HepG2 (cell line): ENCODE measurements around the gene RBAK. TPM values are rescaled to one million over a fixed set of nuclear protein-coding genes. Genes with fewer than 3 reads are reported as not detected.
"Not testable (repeated sequence)": the region's sequence is repeated elsewhere in the genome, so short reads cannot be mapped to it uniquely, and the experiment has no call there.

Experiments
- ATAC-seq: fragments of 200-7000 bp; cut with Tn5 transposase; 3 replicates; pipeline ENCODE4 v1.9.1; 2020; ENCODE audit warnings: mild to moderate bottlenecking, moderate library complexity
- BruUV-seq: library from RNA; stranded (reverse); fragments of 400-500 nt; replicated peaks from 2 replicates; lab custom pipeline; 2021; lab: Mats Ljungman, UMichigan
- CTCF ChIA-PET: fragments of 300-600 bp; formaldehyde crosslinking; extraction: SDS; loops from one replicate; lab custom pipeline; 2021; ENCODE audit warnings: low total read pairs, inconsistent platforms, low intra/inter-chr PET ratio; lab: Yijun Ruan, JAX
- POLR2A ChIA-PET: fragments of 350-600 bp; sonication (Branson Sonifier 250); formaldehyde crosslinking; loops from one replicate; lab custom pipeline; 2020; ENCODE audit warnings: antibody characterized with exemption, inconsistent platforms; lab: Yijun Ruan, JAX
- DNase-seq: peaks from one replicate; pipeline ENCODE4 v3.0.0-alpha.2; 2015; ENCODE audit warnings: low spot score
- FAIRE-seq: peaks from 3 replicates; lab custom pipeline; 2011; peaks lifted over from hg19 to GRCh38; lab: Jason Lieb, UNC
- H2AFZ ChIP-seq: one replicate; pipeline ENCODE4 v1.6.1; 2011; ENCODE audit warnings: low read length, inconsistent platforms
- H3K27ac ChIP-seq: fragments of 300-600 bp; 3 replicates; pipeline ENCODE4 v1.8.0; 2011; ENCODE audit warnings: mixed run types, mild to moderate bottlenecking, mixed read lengths, low read length, inconsistent platforms; ENCODE audit not compliant: insufficient read depth; ENCODE audit errors: extremely low read length
- H3K27me3 ChIP-seq, 2 experiments: fragments of 200-600 bp in 1 of 2; 2 replicates in 1 of 2; 3 replicates in 1 of 2; pipeline versions ENCODE4 v1.6.0 to v1.8.0; 2011; ENCODE audit warnings: low read length in 2 of 2, mild to moderate bottlenecking in 2 of 2, moderate library complexity in 2 of 2, inconsistent platforms in 1 of 2; ENCODE audit not compliant: insufficient read depth in 2 of 2, control insufficient read depth in 1 of 2
- H3K36me3 ChIP-seq, 2 experiments: fragments of 200-600 bp in 1 of 2; replicated peaks in 1 of 2; 2 replicates in 1 of 2; 3 replicates in 1 of 2; pipeline versions ENCODE4 v1.5.1 to v1.8.0; 2011; ENCODE audit warnings: low read length in 2 of 2, inconsistent platforms in 1 of 2; ENCODE audit not compliant: insufficient read depth in 2 of 2, control insufficient read depth in 1 of 2
- H3K4me1 ChIP-seq: 2 replicates; pipeline ENCODE4 v1.5.1; 2012; ENCODE audit warnings: low read length, inconsistent platforms; ENCODE audit not compliant: insufficient read depth
- H3K4me2 ChIP-seq: 2 replicates; pipeline ENCODE4 v1.6.0; 2011; ENCODE audit warnings: low read depth, low read length, inconsistent platforms
- H3K4me3 ChIP-seq, 3 experiments: fragments of 200-600 bp in 1 of 3; sonication (generic), shearing (Covaris generic) in 1 of 3; replicated peaks in 1 of 3; 2 replicates each; pipeline ENCODE4 v1.5.1; 2011 to 2016; ENCODE audit warnings: low read length in 3 of 3, inconsistent platforms in 2 of 3, low read depth in 2 of 3, mild to moderate bottlenecking in 2 of 3, control low read depth in 1 of 3, mixed read lengths in 1 of 3; ENCODE audit not compliant: insufficient read depth in 1 of 3
- H3K79me2 ChIP-seq: one replicate; pipeline ENCODE4 v1.6.1; 2011; ENCODE audit warnings: low read length, inconsistent platforms; ENCODE audit not compliant: insufficient read depth
- H3K9ac ChIP-seq: 2 replicates; pipeline ENCODE4 v1.6.0; 2011; ENCODE audit warnings: mild to moderate bottlenecking, low read depth, low read length, inconsistent platforms; ENCODE audit not compliant: insufficient read depth
- H3K9me3 ChIP-seq: 2 replicates; pipeline ENCODE4 v1.5.1; 2012; ENCODE audit warnings: mild to moderate bottlenecking, low read length
- H4K20me1 ChIP-seq: 2 replicates; pipeline ENCODE4 v1.6.0; 2011; ENCODE audit warnings: inconsistent platforms, mild to moderate bottlenecking, low read length, moderate library complexity; ENCODE audit not compliant: insufficient read depth
- POLR2AphosphoS5 ChIP-seq: IDR thresholded peaks from 2 replicates; pipeline ENCODE4 v1.6.1; 2012; ENCODE audit warnings: low read depth, low read length
- POLR2G ChIP-seq: fragments of 200-400 bp; formaldehyde crosslinking; IDR thresholded peaks from 2 replicates; pipeline ENCODE4 v1.6.1; 2018; ENCODE audit warnings: mild to moderate bottlenecking, low read depth, low read length, moderate library complexity
- TRIM24 ChIP-seq: sonication (generic); formaldehyde crosslinking; IDR thresholded peaks from 2 replicates; pipeline ENCODE4 v1.8.0; 2022; ENCODE audit warnings: mild to moderate bottlenecking, missing genetic modification reagents
- ZNF225 ChIP-seq: sonication (generic); formaldehyde crosslinking; IDR thresholded peaks from 2 replicates; pipeline ENCODE4 v1.4.0; 2020; ENCODE audit warnings: mild to moderate bottlenecking, missing genetic modification reagents
- ZNF564 ChIP-seq: sonication (generic); formaldehyde crosslinking; IDR thresholded peaks from 2 replicates; pipeline ENCODE4 v1.8.1; 2023; ENCODE audit warnings: mild to moderate bottlenecking, missing genetic modification reagents
- ZNF629 ChIP-seq: sonication (generic); formaldehyde crosslinking; conservative IDR thresholded peaks from 2 replicates; pipeline ENCODE4 v1.5.0; 2020; ENCODE audit warnings: missing genetic modification reagents
- WGBS: methylation state at CpG from one replicate; pipeline ENCODE4 v1.1.6; 2017; ENCODE audit warnings: low lambda C conversion rate; 5-methylcytosine and 5-hydroxymethylcytosine counted together
- in situ Hi-C: cut with HindIII; loops from 2 replicates; pipeline ENCODE4 v1.10.0; 2017; ENCODE audit warnings: low pct_unique_long_range_greater_than_20kb; ENCODE audit not compliant: extremely low pct_ligation_motif_present
- intact Hi-C: fragments of 100-400 bp; cut with micrococcal nuclease; formaldehyde crosslinking; loops from one replicate; pipeline ENCODE4 v1.10.0; 2022; ENCODE audit not compliant: unreplicated experiment
- polyA plus RNA-seq, 8 experiments: library from polyadenylated mRNA; depleted of rRNA in 3 of 8; stranded (reverse) in 7 of 8; unstranded in 1 of 8; fragments of >200 nt; fragmentation: Illumina TruSeq in 4 of 8; extraction: Trizol in 4 of 8; gene quantifications; 2 replicates each; pipeline versions ENCODE4 v1.2.1 to v1.2.3, GENCODE V29; 2011 to 2016; ENCODE audit warnings: low read depth in 4 of 8, missing spikeins in 1 of 8, mixed read lengths in 1 of 8; ENCODE audit not compliant: insufficient read depth in 1 of 8
- total RNA-seq, 5 experiments: library from RNA; depleted of rRNA; stranded (reverse); fragments of >200 nt; fragmentation: Illumina TruSeq; extraction: Trizol; gene quantifications; 2 replicates each; pipeline ENCODE4 v1.2.3, GENCODE V29; 2016; ENCODE audit warnings: low read depth in 1 of 5

RBAK gene
- total and polyA plus RNA-seq, 2 of the 13 experiments (the other 11 are each of a cell fraction or from before 2014, with no cell fraction given), result 4.4 to 11.8 TPM

DNA sequence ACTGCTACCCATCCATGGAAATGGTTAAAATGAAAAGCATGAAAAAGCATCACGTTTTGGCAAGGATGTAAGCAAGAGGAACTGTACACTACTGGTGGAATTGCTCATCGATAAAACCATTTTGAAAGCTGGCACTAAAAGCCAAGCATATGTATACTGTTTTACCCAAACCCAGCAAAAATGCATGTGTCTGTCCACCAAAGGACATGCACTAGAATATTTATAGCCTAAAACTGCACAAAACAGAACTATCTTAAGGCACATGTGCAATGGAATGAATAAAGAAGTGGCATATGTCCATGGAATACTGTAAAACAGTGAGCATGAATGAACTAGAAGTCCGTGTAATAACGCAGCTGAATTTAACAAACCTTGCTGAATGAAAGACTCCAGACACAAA, 22.9 kb downstream of the RBAK start:
- Histone ChIP-seq H3K4me3 (no peak overlapping the region), H3K27me3 (peaks cover 0 to 5% of the 10 kb centered on the region in 2 experiments; a peak in 1 of 5 replicates), H3K36me3 (peaks cover 7 to 28% of the 10 kb centered on the region in 2 experiments), H3K4me2 (no peak overlapping the region), H3K9me3 (no peaks in the 10 kb centered on the region), H3K4me1 (no peaks in the 10 kb centered on the region), H3K79me2 (no peaks in the 10 kb centered on the region), H4K20me1 (no peaks in the 10 kb centered on the region), H2AFZ (no peak overlapping the region), H3K9ac (no peak overlapping the region), H3K27ac (no peak overlapping the region)
- intact Hi-C loops, result no loop called here
- BruUV-seq, result no TSS peak
- ATAC-seq (no peak), DNase-seq (no peak), FAIRE-seq (no peak)
- POLR2A ChIA-PET, result no interaction called here
- 84% methylated on average over 4 of the region's 4 CpGs for WGBS
- in situ Hi-C loops, result no loop called here
- CTCF ChIA-PET, result no interaction called here
- TF ChIP-seq ZNF564 (CRISPR knock-in tag) (no peak), POLR2AphosphoS5 (peak; percentile 28; the same call in 1 of the 2 replicates), TRIM24 (no peak)

DNA sequence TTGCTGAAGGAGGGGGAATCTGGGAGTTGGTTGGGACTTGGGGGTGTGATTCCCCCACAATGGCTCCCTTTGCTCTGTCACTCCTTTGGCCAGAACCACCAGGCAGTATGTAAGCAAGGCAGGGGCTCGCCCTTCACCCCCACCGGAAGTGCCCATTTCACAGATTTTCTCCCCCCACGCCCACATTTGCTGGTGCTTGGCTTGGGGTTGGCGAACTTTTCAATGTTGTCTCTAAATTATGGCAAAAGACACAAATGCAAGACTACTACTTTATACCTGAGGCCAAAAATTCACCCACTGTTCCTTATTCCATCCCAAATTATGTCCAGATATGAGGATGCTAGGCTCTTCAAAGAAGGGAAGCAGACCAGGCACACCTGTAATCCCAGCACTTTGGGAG, 24.5 kb downstream of the RBAK start:
- in situ Hi-C loops (no loop called here), intact Hi-C loops (no loop called here)
- Histone ChIP-seq H4K20me1 (no peaks in the 10 kb centered on the region), H3K4me3 (no peak overlapping the region), H3K36me3 (peaks cover 0 to 11% of the 10 kb centered on the region in 2 experiments; a peak in 1 of 5 replicates), H3K9ac (no peak overlapping the region), H3K27ac (no peak overlapping the region), H3K9me3 (no peaks in the 10 kb centered on the region), H3K4me1 (no peaks in the 10 kb centered on the region), H2AFZ (no peak overlapping the region), H3K4me2 (no peak overlapping the region), H3K27me3 (peaks cover 0 to 10% of the 10 kb centered on the region in 2 experiments; a peak in 1 of 5 replicates), H3K79me2 (no peaks in the 10 kb centered on the region)
- POLR2A ChIA-PET, result no interaction called here
- DNase-seq, result no peak
- CTCF ChIA-PET, result no interaction called here
- BruUV-seq, result no TSS peak
- peak; percentile 55; the same call in 1 of the 2 replicates for TF ChIP-seq ZNF629 (CRISPR knock-in tag)
- no peak for TF ChIP-seq ZNF225 (CRISPR knock-in tag)
- peak; percentile 61; the same call in 1 of the 2 replicates for TF ChIP-seq POLR2G
- FAIRE-seq, result no peak
- WGBS, result 100% methylated on average over 4 of the region's 4 CpGs
- ATAC-seq, result no peak

DNA sequence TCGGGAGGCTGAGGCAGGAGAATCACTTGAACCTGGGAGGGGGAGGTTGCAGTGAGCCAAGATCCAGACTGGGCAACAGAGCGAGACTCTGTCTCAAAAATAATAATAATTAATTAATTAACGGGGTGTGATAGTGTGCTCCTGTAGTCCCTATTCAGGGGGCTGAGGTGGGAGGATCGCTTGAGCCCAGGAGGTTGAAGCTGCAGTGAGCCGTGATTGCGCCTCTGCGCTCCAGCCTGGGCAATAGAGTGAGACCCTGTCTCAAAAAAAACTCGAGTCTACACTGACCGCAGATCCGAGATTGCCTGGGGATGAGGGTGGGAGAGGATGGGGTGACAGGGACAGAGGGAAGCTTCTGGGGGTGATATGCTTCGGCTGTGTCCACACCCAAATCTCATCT, 29.5 kb downstream of the RBAK start:
- in situ Hi-C loops, H3K4me2 ChIP-seq, BruUV-seq, H3K9ac ChIP-seq, POLR2A ChIA-PET, ATAC-seq, intact Hi-C loops, H3K4me3 ChIP-seq, CTCF ChIA-PET, H3K9me3 ChIP-seq, FAIRE-seq, H2AFZ ChIP-seq, DNase-seq, H3K79me2 ChIP-seq, H3K4me1 ChIP-seq, H3K36me3 ChIP-seq, H4K20me1 ChIP-seq, H3K27ac ChIP-seq: not testable (repeated sequence)
- peaks cover 0 to 22% of the 10 kb centered on the region in 2 experiments; a peak in 1 of 5 replicates for H3K27me3 ChIP-seq
- 50% methylated on average over 11 of the region's 11 CpGs for WGBS
